ENCODE data around the gene CALM3. TPM values are rescaled to one million over a fixed set of nuclear protein-coding genes. Genes with fewer than 3 reads are reported as not detected.
A peak's percentile ranks its signal among the peaks of the same experiment; 100 is the strongest.

Gene CALM3
- total RNA-seq, 1 experiment from 2014 or later = 343 TPM

DNA sequence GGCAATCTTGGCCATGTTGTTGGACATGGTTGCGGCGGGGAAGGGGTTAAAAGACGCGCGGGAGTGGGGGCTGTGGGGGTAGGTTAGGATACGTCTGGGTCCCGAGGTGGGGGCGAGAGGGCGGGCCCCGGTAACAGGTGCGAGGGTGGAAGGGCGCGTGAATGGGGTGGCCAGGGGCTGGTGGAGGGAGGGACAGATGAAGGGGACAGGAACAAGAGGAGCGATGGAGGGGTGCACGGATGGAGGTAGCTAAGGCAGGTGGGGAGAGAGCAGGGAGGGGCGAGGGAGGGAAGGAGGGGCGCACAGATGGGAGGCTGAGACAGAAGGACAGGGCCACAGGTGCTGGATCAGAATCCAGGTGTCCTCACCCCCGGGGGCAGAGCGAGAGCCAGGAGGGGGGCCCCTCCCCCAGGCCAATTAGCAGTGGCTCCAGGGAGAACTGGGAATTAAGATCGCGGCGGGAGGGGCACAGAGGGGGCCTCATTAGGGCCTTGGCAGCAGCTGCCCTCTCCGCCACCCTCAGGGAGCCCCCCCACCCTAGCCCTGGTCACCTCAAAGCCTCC is 33.6 kb downstream of the CALM3 start:
- H3K9me3 Mint-ChIP-seq = no peaks in the 10 kb centered on the region
- no peak overlapping the region for H3K9ac ChIP-seq (ENCODE audit: extremely low read depth, insufficient read length, low read length)
- H3K27ac Mint-ChIP-seq = no peak overlapping the region

More for the DNA sequence above, 33.6 kb downstream of the CALM3 start:
- no peaks in the 10 kb centered on the region for H4K20me1 ChIP-seq (ENCODE audit: control insufficient read depth, insufficient read depth, insufficient read length)
- no peak overlapping the region for H3K23ac ChIP-seq (ENCODE audit: insufficient read length, low read depth, low read length)
- H4K91ac ChIP-seq (ENCODE audit: insufficient read length, low read depth, low read length) = no peak overlapping the region
- H3K4me1 ChIP-seq (ENCODE audit: insufficient read depth, low read length) = peaks cover 7% of the 10 kb centered on the region; the same call in 1 of the 2 replicates
- TF ChIP-seq, protein P1, sequence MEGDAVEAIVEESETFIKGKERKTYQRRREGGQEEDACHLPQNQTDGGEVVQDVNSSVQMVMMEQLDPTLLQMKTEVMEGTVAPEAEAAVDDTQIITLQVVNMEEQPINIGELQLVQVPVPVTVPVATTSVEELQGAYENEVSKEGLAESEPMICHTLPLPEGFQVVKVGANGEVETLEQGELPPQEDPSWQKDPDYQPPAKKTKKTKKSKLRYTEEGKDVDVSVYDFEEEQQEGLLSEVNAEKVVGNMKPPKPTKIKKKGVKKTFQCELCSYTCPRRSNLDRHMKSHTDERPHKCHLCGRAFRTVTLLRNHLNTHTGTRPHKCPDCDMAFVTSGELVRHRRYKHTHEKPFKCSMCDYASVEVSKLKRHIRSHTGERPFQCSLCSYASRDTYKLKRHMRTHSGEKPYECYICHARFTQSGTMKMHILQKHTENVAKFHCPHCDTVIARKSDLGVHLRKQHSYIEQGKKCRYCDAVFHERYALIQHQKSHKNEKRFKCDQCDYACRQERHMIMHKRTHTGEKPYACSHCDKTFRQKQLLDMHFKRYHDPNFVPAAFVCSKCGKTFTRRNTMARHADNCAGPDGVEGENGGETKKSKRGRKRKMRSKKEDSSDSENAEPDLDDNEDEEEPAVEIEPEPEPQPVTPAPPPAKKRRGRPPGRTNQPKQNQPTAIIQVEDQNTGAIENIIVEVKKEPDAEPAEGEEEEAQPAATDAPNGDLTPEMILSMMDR (conservative IDR thresholded peaks at IDR 0.05) = no peak
- Mint-ChIP-seq H3K4me1 (peaks cover 22 to 30% of the 10 kb centered on the region in 2 experiments), H3K36me3 (ENCODE audit: insufficient read depth in 1 of 3, low read depth in 3 of 3) (no peaks in the 10 kb centered on the region), H3K27me3 (ENCODE audit: low read depth) (peaks cover 45% of the 10 kb centered on the region), H3K4me3 (peak overlapping the region; percentile 64 to 91)
- peak overlapping the region; percentile 59 for H3K4me2 ChIP-seq (ENCODE audit: insufficient read depth, insufficient read length, low read length)
- H2BK120ac ChIP-seq (ENCODE audit: low read depth, low read length, poor library complexity, severe bottlenecking) = no peak overlapping the region
- DNase-seq = peak; percentile 61
- H2BK20ac ChIP-seq (ENCODE audit: low read depth, low read length, poor library complexity, severe bottlenecking) = no peak overlapping the region
- H4K8ac ChIP-seq (replicated peaks; ENCODE audit: insufficient read length, low read depth, low read length) = no peak overlapping the region
- peaks cover 18% of the 10 kb centered on the region for H3K23me2 ChIP-seq (ENCODE audit: insufficient read length, low read depth, low read length, poor library complexity, severe bottlenecking)
- no peak overlapping the region for H2BK5ac ChIP-seq (ENCODE audit: insufficient read length, low read length)
- H3K9me3 ChIP-seq (ENCODE audit: control insufficient read depth, low read depth, low read length) = no peaks in the 10 kb centered on the region
- no peak overlapping the region for H3K27ac ChIP-seq (ENCODE audit: insufficient read length, low read depth, low read length)
- H4K5ac ChIP-seq (ENCODE audit: insufficient read length, low read depth, low read length) = no peak overlapping the region
- H3K4ac ChIP-seq (ENCODE audit: low read depth, low read length) = no peak overlapping the region
- H2AFZ ChIP-seq (ENCODE audit: low read length) = no peak overlapping the region
- no peak overlapping the region for H2BK15ac ChIP-seq (ENCODE audit: low read depth, low read length)
- no CpG with 5 or more reads among the region's 23 CpGs for WGBS (ENCODE audit: extremely low coverage, insufficient read length, low lambda C conversion rate)
- no peaks in the 10 kb centered on the region for H3K79me2 ChIP-seq (ENCODE audit: insufficient read depth, low read length)
- H3K27me3 ChIP-seq (ENCODE audit: insufficient read depth, low read length) = peaks cover 28% of the 10 kb centered on the region
- no peak overlapping the region for H3K14ac ChIP-seq (ENCODE audit: insufficient read depth, low read length)
- no peaks in the 10 kb centered on the region for H3K79me1 ChIP-seq (ENCODE audit: insufficient read depth, low read depth, low read length, poor library complexity, severe bottlenecking)
- no peak overlapping the region for H3K18ac ChIP-seq (ENCODE audit: insufficient read length, low read depth, low read length)
- H2AK5ac ChIP-seq (ENCODE audit: insufficient read length, low read length) = no peak overlapping the region
- no peak overlapping the region for H2BK12ac ChIP-seq (ENCODE audit: insufficient read length, low read depth, low read length)
- no peak overlapping the region for H3T11ph ChIP-seq (ENCODE audit: low read length)
- H3K56ac ChIP-seq (ENCODE audit: insufficient read length, low read depth, low read length) = no peak overlapping the region

Measured in H9 (cell line).